ENCODE data around the gene EHD2. TPM values are rescaled to one million over a fixed set of nuclear protein-coding genes. Genes with fewer than 3 reads are reported as not detected.
A peak's percentile ranks its signal among the peaks of the same experiment; 100 is the strongest.
"Not testable (repeated sequence)": the region's sequence is repeated elsewhere in the genome, so short reads cannot be mapped to it uniquely, and the experiment has no call there.

Gene EHD2
- polyA plus RNA-seq, 3 donors: 26.1 to 42.0 (median 34.8) TPM

GRCh38 chr19:47742634-47743033 lies 29.4 kb downstream of the EHD2 start:
- DNase-seq: no peak

GRCh38 chr19:47745010-47745901 lies 32.0 kb downstream of the EHD2 start, which contains the start of gene NOP53:
TSS of gene NOP53 (plus strand) at chr19:47745546. CDS start at chr19:47745560, 14 bp downstream.
- DNase-seq: peak; percentile 98

GRCh38 chr19:47746129-47746528 lies 32.9 kb downstream of the EHD2 start:
- DNase-seq: not testable (repeated sequence)

- DNase-seq: no peak
Measured at GRCh38 chr19:47749326-47749725, 36.1 kb downstream of the EHD2 start.

GRCh38 chr19:47750752-47751151 lies 37.5 kb downstream of the EHD2 start:
- DNase-seq: no peak

- no peak for DNase-seq
Measured at GRCh38 chr19:47752440-47753211, 39.4 kb downstream of the EHD2 start.

GRCh38 chr19:47754206-47755064 lies 41.2 kb downstream of the EHD2 start:
- no peak for DNase-seq

GRCh38 chr19:47755065-47755761 lies 42.0 kb downstream of the EHD2 start:
- no peak for DNase-seq

- no peak for DNase-seq
Measured at GRCh38 chr19:47755762-47756626, 42.8 kb downstream of the EHD2 start.

GRCh38 chr19:47756627-47756929 lies 43.4 kb downstream of the EHD2 start:
- DNase-seq: no peak

- DNase-seq: no peak
Measured at GRCh38 chr19:47756953-47757608, 43.9 kb downstream of the EHD2 start.

GRCh38 chr19:47757617-47758442 lies 44.6 kb downstream of the EHD2 start:
- no peak for DNase-seq

GRCh38 chr19:47758443-47758804 lies 45.2 kb downstream of the EHD2 start:
- no peak for DNase-seq

- no peak for DNase-seq
Measured at GRCh38 chr19:47760632-47760999, 47.4 kb downstream of the EHD2 start.

- DNase-seq: no peak
Measured at GRCh38 chr19:47761566-47761965, 48.3 kb downstream of the EHD2 start.

- DNase-seq: no peak
Measured at GRCh38 chr19:47762151-47762550, 48.9 kb downstream of the EHD2 start.

- no peak for DNase-seq
Measured at GRCh38 chr19:47762615-47763308, 49.5 kb downstream of the EHD2 start.

- DNase-seq: not testable (repeated sequence)
Measured at GRCh38 chr19:47764705-47765104, 51.5 kb downstream of the EHD2 start.

All from renal pelvis (tissue), 4 donors.